Measurements from ENCODE around the gene ATE1.

Gene ATE1

GRCh38 chr10:121813857-121814256 lies 114.0 kb downstream of the ATE1 start:
- TF ChIP-seq POLR2A (IDR thresholded peaks at IDR 0.05; ENCODE audit: extremely low read depth, insufficient read length) = no peak
- no peak for DNase-seq (ENCODE audit: low read depth)
- no peak overlapping the region for H3K4me3 ChIP-seq (ENCODE audit: low read depth, low read length)

- TF ChIP-seq MAX (IDR thresholded peaks at IDR 0.05; ENCODE audit: low read depth, low read length) (no peak), POLR2A (IDR thresholded peaks at IDR 0.05; ENCODE audit: extremely low read depth, insufficient read length) (no peak), MYC (IDR thresholded peaks at IDR 0.05; ENCODE audit: low read depth, low read length) (no peak)
- TF ChIP-seq, protein P1, sequence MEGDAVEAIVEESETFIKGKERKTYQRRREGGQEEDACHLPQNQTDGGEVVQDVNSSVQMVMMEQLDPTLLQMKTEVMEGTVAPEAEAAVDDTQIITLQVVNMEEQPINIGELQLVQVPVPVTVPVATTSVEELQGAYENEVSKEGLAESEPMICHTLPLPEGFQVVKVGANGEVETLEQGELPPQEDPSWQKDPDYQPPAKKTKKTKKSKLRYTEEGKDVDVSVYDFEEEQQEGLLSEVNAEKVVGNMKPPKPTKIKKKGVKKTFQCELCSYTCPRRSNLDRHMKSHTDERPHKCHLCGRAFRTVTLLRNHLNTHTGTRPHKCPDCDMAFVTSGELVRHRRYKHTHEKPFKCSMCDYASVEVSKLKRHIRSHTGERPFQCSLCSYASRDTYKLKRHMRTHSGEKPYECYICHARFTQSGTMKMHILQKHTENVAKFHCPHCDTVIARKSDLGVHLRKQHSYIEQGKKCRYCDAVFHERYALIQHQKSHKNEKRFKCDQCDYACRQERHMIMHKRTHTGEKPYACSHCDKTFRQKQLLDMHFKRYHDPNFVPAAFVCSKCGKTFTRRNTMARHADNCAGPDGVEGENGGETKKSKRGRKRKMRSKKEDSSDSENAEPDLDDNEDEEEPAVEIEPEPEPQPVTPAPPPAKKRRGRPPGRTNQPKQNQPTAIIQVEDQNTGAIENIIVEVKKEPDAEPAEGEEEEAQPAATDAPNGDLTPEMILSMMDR (IDR thresholded peaks at IDR 0.05; ENCODE audit: low read depth, low read length) = no peak
- DNase-seq (ENCODE audit: low read depth) = peak; percentile 56
- no peak overlapping the region for H3K4me3 ChIP-seq (ENCODE audit: low read depth, low read length)
Measured at GRCh38 chr10:121813211-121813815, 114.5 kb downstream of the ATE1 start.

GRCh38 chr10:121812031-121812430 lies 115.8 kb downstream of the ATE1 start:
- TF ChIP-seq MYC (IDR thresholded peaks at IDR 0.05; ENCODE audit: low read depth, low read length) (no peak), POLR2A (IDR thresholded peaks at IDR 0.05; ENCODE audit: extremely low read depth, insufficient read length) (no peak), MAX (IDR thresholded peaks at IDR 0.05; ENCODE audit: low read depth, low read length) (no peak)
- TF ChIP-seq, protein P1 (IDR thresholded peaks at IDR 0.05; ENCODE audit: low read depth, low read length) = no peak
- no peak for DNase-seq (ENCODE audit: low read depth)

GRCh38 chr10:121811386-121811785 lies 116.4 kb downstream of the ATE1 start:
- H3K4me3 ChIP-seq (ENCODE audit: low read depth, low read length) = no peak overlapping the region
- TF ChIP-seq POLR2A (IDR thresholded peaks at IDR 0.05; ENCODE audit: extremely low read depth, insufficient read length) = no peak
- TF ChIP-seq, protein P1 (IDR thresholded peaks at IDR 0.05; ENCODE audit: low read depth, low read length) = no peak
- TF ChIP-seq MAX (IDR thresholded peaks at IDR 0.05; ENCODE audit: low read depth, low read length) = no peak
- DNase-seq (ENCODE audit: low read depth) = no peak

More at GRCh38 chr10:121812031-121812430, 115.8 kb downstream of the ATE1 start:
- H3K4me3 ChIP-seq (ENCODE audit: low read depth, low read length) = no peak overlapping the region

GRCh38 chr10:121808835-121809234 lies 119.0 kb downstream of the ATE1 start:
- DNase-seq (ENCODE audit: low read depth) = no peak
- H3K4me3 ChIP-seq (ENCODE audit: low read depth, low read length) = no peak overlapping the region
- TF ChIP-seq POLR2A (IDR thresholded peaks at IDR 0.05; ENCODE audit: extremely low read depth, insufficient read length) = no peak
- TF ChIP-seq MYC (IDR thresholded peaks at IDR 0.05; ENCODE audit: low read depth, low read length) = no peak
- TF ChIP-seq, protein P1 (IDR thresholded peaks at IDR 0.05; ENCODE audit: low read depth, low read length) = no peak
- TF ChIP-seq MAX (IDR thresholded peaks at IDR 0.05; ENCODE audit: low read depth, low read length) = no peak

- TF ChIP-seq POLR2A (IDR thresholded peaks at IDR 0.05; ENCODE audit: extremely low read depth, insufficient read length) = no peak
- TF ChIP-seq MYC (IDR thresholded peaks at IDR 0.05; ENCODE audit: low read depth, low read length) = no peak
- no peak for TF ChIP-seq MAX (IDR thresholded peaks at IDR 0.05; ENCODE audit: low read depth, low read length)
- TF ChIP-seq, protein P1 (IDR thresholded peaks at IDR 0.05; ENCODE audit: low read depth, low read length) = no peak
- no peak for DNase-seq (ENCODE audit: low read depth)
Measured at GRCh38 chr10:121804460-121804859, 123.4 kb downstream of the ATE1 start.

More at GRCh38 chr10:121804460-121804859, 123.4 kb downstream of the ATE1 start:
- H3K4me3 ChIP-seq (ENCODE audit: low read depth, low read length) = no peak overlapping the region
